HepG2 (cell line): ENCODE results near the gene RILPL1. TPM values are rescaled to one million over a fixed set of nuclear protein-coding genes. Genes with fewer than 3 reads are reported as not detected.

Experiments used
- ATAC-seq: fragments of 200-7000 bp; cut with Tn5 transposase; 3 replicates; pipeline ENCODE4 v1.9.1; 2020; ENCODE audit warnings: mild to moderate bottlenecking, moderate library complexity
- BruUV-seq: library from RNA; stranded (reverse); fragments of 400-500 nt; replicated peaks from 2 replicates; lab custom pipeline; 2021; lab: Mats Ljungman, UMichigan
- CTCF ChIA-PET: fragments of 300-600 bp; formaldehyde crosslinking; extraction: SDS; loops from one replicate; lab custom pipeline; 2021; ENCODE audit warnings: low total read pairs, inconsistent platforms, low intra/inter-chr PET ratio; lab: Yijun Ruan, JAX
- POLR2A ChIA-PET: fragments of 350-600 bp; sonication (Branson Sonifier 250); formaldehyde crosslinking; loops from one replicate; lab custom pipeline; 2020; ENCODE audit warnings: antibody characterized with exemption, inconsistent platforms; lab: Yijun Ruan, JAX
- DNase-seq: peaks from one replicate; pipeline ENCODE4 v3.0.0-alpha.2; 2015; ENCODE audit warnings: low spot score
- FAIRE-seq: peaks from 3 replicates; lab custom pipeline; 2011; peaks lifted over from hg19 to GRCh38; lab: Jason Lieb, UNC
- H2AFZ ChIP-seq: one replicate; pipeline ENCODE4 v1.6.1; 2011; ENCODE audit warnings: low read length, inconsistent platforms
- H3K27ac ChIP-seq: fragments of 300-600 bp; 3 replicates; pipeline ENCODE4 v1.8.0; 2011; ENCODE audit warnings: mixed run types, mild to moderate bottlenecking, mixed read lengths, low read length, inconsistent platforms; ENCODE audit not compliant: insufficient read depth; ENCODE audit errors: extremely low read length
- H3K27me3 ChIP-seq, 2 experiments: fragments of 200-600 bp in 1 of 2; 2 replicates in 1 of 2; 3 replicates in 1 of 2; pipeline versions ENCODE4 v1.6.0 to v1.8.0; 2011; ENCODE audit warnings: low read length in 2 of 2, mild to moderate bottlenecking in 2 of 2, moderate library complexity in 2 of 2, inconsistent platforms in 1 of 2; ENCODE audit not compliant: insufficient read depth in 2 of 2, control insufficient read depth in 1 of 2
- H3K36me3 ChIP-seq, 2 experiments: fragments of 200-600 bp in 1 of 2; replicated peaks in 1 of 2; 2 replicates in 1 of 2; 3 replicates in 1 of 2; pipeline versions ENCODE4 v1.5.1 to v1.8.0; 2011; ENCODE audit warnings: low read length in 2 of 2, inconsistent platforms in 1 of 2; ENCODE audit not compliant: insufficient read depth in 2 of 2, control insufficient read depth in 1 of 2
- H3K4me1 ChIP-seq: 2 replicates; pipeline ENCODE4 v1.5.1; 2012; ENCODE audit warnings: low read length, inconsistent platforms; ENCODE audit not compliant: insufficient read depth
- H3K4me2 ChIP-seq: 2 replicates; pipeline ENCODE4 v1.6.0; 2011; ENCODE audit warnings: low read depth, low read length, inconsistent platforms
- H3K4me3 ChIP-seq, 3 experiments: fragments of 200-600 bp in 1 of 3; sonication (generic), shearing (Covaris generic) in 1 of 3; replicated peaks in 1 of 3; 2 replicates each; pipeline ENCODE4 v1.5.1; 2011 to 2016; ENCODE audit warnings: low read length in 3 of 3, inconsistent platforms in 2 of 3, low read depth in 2 of 3, mild to moderate bottlenecking in 2 of 3, control low read depth in 1 of 3, mixed read lengths in 1 of 3; ENCODE audit not compliant: insufficient read depth in 1 of 3
- H3K79me2 ChIP-seq: one replicate; pipeline ENCODE4 v1.6.1; 2011; ENCODE audit warnings: low read length, inconsistent platforms; ENCODE audit not compliant: insufficient read depth
- H3K9ac ChIP-seq: 2 replicates; pipeline ENCODE4 v1.6.0; 2011; ENCODE audit warnings: mild to moderate bottlenecking, low read depth, low read length, inconsistent platforms; ENCODE audit not compliant: insufficient read depth
- H3K9me3 ChIP-seq: 2 replicates; pipeline ENCODE4 v1.5.1; 2012; ENCODE audit warnings: mild to moderate bottlenecking, low read length
- H4K20me1 ChIP-seq: 2 replicates; pipeline ENCODE4 v1.6.0; 2011; ENCODE audit warnings: inconsistent platforms, mild to moderate bottlenecking, low read length, moderate library complexity; ENCODE audit not compliant: insufficient read depth
- AHDC1 ChIP-seq: sonication (generic); formaldehyde crosslinking; IDR thresholded peaks from 2 replicates; pipeline ENCODE4 v1.5.1; 2020; ENCODE audit warnings: mild to moderate bottlenecking, missing genetic modification reagents, borderline replicate concordance
- CBX2 ChIP-seq, 2 experiments: fragments of 200-600 bp in 1 of 2; sonication (generic); formaldehyde crosslinking in 1 of 2; IDR thresholded peaks; 2 replicates each; pipeline versions ENCODE4 v1.7.0 to v1.8.1; 2018 to 2022; ENCODE audit warnings: low read depth in 2 of 2, low read length in 1 of 2, mild to moderate bottlenecking in 1 of 2, missing genetic modification reagents in 1 of 2
- ELF4 ChIP-seq: sonication (generic); formaldehyde crosslinking; IDR thresholded peaks from 2 replicates; pipeline ENCODE4 v1.5.0; 2020; ENCODE audit warnings: missing genetic modification reagents, mild to moderate bottlenecking, moderate library complexity, borderline replicate concordance
- FLYWCH1 ChIP-seq: sonication (generic); formaldehyde crosslinking; IDR thresholded peaks from 2 replicates; pipeline ENCODE4 v1.8.1; 2023; ENCODE audit warnings: mild to moderate bottlenecking, missing genetic modification reagents
- HOXA5 ChIP-seq: sonication (generic); formaldehyde crosslinking; IDR thresholded peaks from 2 replicates; pipeline ENCODE4 v1.4.0; 2020; ENCODE audit warnings: missing genetic modification reagents
- MIER2 ChIP-seq: IDR thresholded peaks from 2 replicates; pipeline ENCODE4 v1.6.1; 2016; ENCODE audit warnings: missing biosample characterization, missing genetic modification reagents
- SP140L ChIP-seq: sonication (generic); formaldehyde crosslinking; IDR thresholded peaks from 2 replicates; pipeline ENCODE4 v1.4.0; 2020; ENCODE audit warnings: missing genetic modification reagents, borderline replicate concordance
- TBX3 ChIP-seq: fragments of 450-650 bp; IDR thresholded peaks from 2 replicates; pipeline ENCODE4 v1.6.1; 2017; ENCODE audit warnings: antibody characterized with exemption, mild to moderate bottlenecking, inconsistent platforms, borderline replicate concordance
- ZC3H13 ChIP-seq: sonication (generic); formaldehyde crosslinking; IDR thresholded peaks from 2 replicates; pipeline ENCODE4 v1.8.1; 2023; ENCODE audit warnings: mild to moderate bottlenecking, missing genetic modification reagents, moderate library complexity
- ZEB1 ChIP-seq: IDR thresholded peaks from 2 replicates; pipeline ENCODE4 v1.6.1; 2012; ENCODE audit warnings: mild to moderate bottlenecking, low read depth, inconsistent platforms; ENCODE audit not compliant: insufficient replicate concordance
- ZNF224 ChIP-seq: sonication (generic); formaldehyde crosslinking; IDR thresholded peaks from 2 replicates; pipeline ENCODE4 v1.5.0; 2020; ENCODE audit warnings: mild to moderate bottlenecking, missing genetic modification reagents
- ZNF33B ChIP-seq: sonication (generic); formaldehyde crosslinking; IDR thresholded peaks from 2 replicates; pipeline ENCODE4 v1.5.1; 2020; ENCODE audit warnings: mild to moderate bottlenecking, missing genetic modification reagents
- ZNF350 ChIP-seq: sonication (generic); formaldehyde crosslinking; IDR thresholded peaks from 2 replicates; pipeline ENCODE4 v1.4.0; 2020; ENCODE audit warnings: mild to moderate bottlenecking, low read depth, missing genetic modification reagents, borderline replicate concordance
- ZNF530 ChIP-seq: sonication (generic); formaldehyde crosslinking; IDR thresholded peaks from 2 replicates; pipeline ENCODE4 v1.5.0; 2020; ENCODE audit warnings: low read depth, mild to moderate bottlenecking, missing genetic modification reagents
- ZNF605 ChIP-seq: sonication (generic); formaldehyde crosslinking; IDR thresholded peaks from 2 replicates; pipeline ENCODE4 v1.8.0; 2022; ENCODE audit warnings: mild to moderate bottlenecking, missing genetic modification reagents
- WGBS: methylation state at CpG from one replicate; pipeline ENCODE4 v1.1.6; 2017; ENCODE audit warnings: low lambda C conversion rate; 5-methylcytosine and 5-hydroxymethylcytosine counted together
- in situ Hi-C: cut with HindIII; loops from 2 replicates; pipeline ENCODE4 v1.10.0; 2017; ENCODE audit warnings: low pct_unique_long_range_greater_than_20kb; ENCODE audit not compliant: extremely low pct_ligation_motif_present
- intact Hi-C: fragments of 100-400 bp; cut with micrococcal nuclease; formaldehyde crosslinking; loops from one replicate; pipeline ENCODE4 v1.10.0; 2022; ENCODE audit not compliant: unreplicated experiment
- polyA plus RNA-seq, 8 experiments: library from polyadenylated mRNA; depleted of rRNA in 3 of 8; stranded (reverse) in 7 of 8; unstranded in 1 of 8; fragments of >200 nt; fragmentation: Illumina TruSeq in 4 of 8; extraction: Trizol in 4 of 8; gene quantifications; 2 replicates each; pipeline versions ENCODE4 v1.2.1 to v1.2.3, GENCODE V29; 2011 to 2016; ENCODE audit warnings: low read depth in 4 of 8, missing spikeins in 1 of 8, mixed read lengths in 1 of 8; ENCODE audit not compliant: insufficient read depth in 1 of 8
- total RNA-seq, 5 experiments: library from RNA; depleted of rRNA; stranded (reverse); fragments of >200 nt; fragmentation: Illumina TruSeq; extraction: Trizol; gene quantifications; 2 replicates each; pipeline ENCODE4 v1.2.3, GENCODE V29; 2016; ENCODE audit warnings: low read depth in 1 of 5

The RILPL1 gene
- total and polyA plus RNA-seq, 2 of the 13 experiments (the other 11 are each of a cell fraction or from before 2014, with no cell fraction given) = 5.8 to 28.4 TPM

DNA sequence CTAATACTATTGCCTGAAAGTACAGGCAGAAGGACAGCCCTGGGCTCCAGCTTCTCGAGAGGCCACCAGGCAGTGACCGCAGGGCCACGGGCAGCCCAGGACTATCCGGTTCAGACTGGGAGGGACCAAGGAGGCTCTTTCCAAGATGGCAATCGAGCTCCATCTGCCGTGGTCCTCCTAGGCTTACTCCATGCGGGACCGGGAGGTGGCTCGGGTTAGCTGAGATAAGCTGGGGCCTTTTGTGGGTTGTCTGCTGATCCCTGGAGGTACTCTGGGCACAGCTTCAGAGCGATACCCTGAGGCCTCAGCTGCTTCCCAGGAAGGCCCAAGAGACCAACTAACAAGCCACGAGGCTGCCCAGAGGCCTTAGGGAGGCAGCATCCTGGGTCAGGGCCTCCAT, 42.5 kb downstream of the RILPL1 start:
- CTCF ChIA-PET = no interaction called here
- Histone ChIP-seq H3K4me1 (peaks cover 11% of the 10 kb centered on the region), H3K27ac (no peak overlapping the region), H4K20me1 (no peaks in the 10 kb centered on the region), H3K9me3 (no peaks in the 10 kb centered on the region), H3K4me3 (no peak overlapping the region), H3K4me2 (no peak overlapping the region), H3K9ac (no peak overlapping the region), H3K79me2 (no peaks in the 10 kb centered on the region), H2AFZ (no peak overlapping the region), H3K36me3 (no peaks in the 10 kb centered on the region), H3K27me3 (no peaks in the 10 kb centered on the region)
- intact Hi-C loops = no loop called here
- no peak for TF ChIP-seq SP140L (CRISPR knock-in tag)
- BruUV-seq = no TSS peak
- in situ Hi-C loops = no loop called here
- no peak for ATAC-seq
- no peak for DNase-seq
- WGBS = 100% methylated on average over 4 of the region's 11 CpGs
- POLR2A ChIA-PET = no interaction called here
- no peak for FAIRE-seq

DNA sequence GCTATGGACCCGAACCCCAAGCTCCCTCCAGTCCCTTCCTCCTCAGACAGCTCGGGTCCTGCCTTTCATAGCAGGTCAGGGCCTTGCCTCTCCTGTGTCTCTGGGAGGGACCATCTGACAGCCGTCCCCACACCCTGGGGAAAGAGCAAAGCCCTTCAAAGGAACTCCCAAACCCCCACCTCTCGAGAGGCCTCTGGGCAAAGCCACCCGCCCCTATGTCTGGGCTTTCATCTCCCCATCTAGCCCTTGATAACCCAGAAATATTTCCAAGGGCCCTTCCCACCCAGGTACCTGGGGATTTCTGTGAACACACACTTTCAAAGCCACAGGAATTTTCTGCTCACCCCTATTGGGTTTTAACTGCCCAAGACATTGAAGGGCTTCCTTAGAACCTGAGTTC, 43.4 kb downstream of the RILPL1 start:
- DNase-seq = no peak
- Histone ChIP-seq H3K4me1 (peaks cover 11% of the 10 kb centered on the region), H3K9me3 (no peaks in the 10 kb centered on the region), H4K20me1 (no peaks in the 10 kb centered on the region), H2AFZ (no peak overlapping the region), H3K4me2 (no peak overlapping the region), H3K27me3 (no peaks in the 10 kb centered on the region), H3K36me3 (no peaks in the 10 kb centered on the region), H3K27ac (no peak overlapping the region), H3K4me3 (no peak overlapping the region), H3K79me2 (no peaks in the 10 kb centered on the region), H3K9ac (no peak overlapping the region)
- 89% methylated on average over 5 of the region's 5 CpGs for WGBS
- FAIRE-seq = no peak
- intact Hi-C loops (no loop called here), in situ Hi-C loops (no loop called here)
- CTCF ChIA-PET = no interaction called here
- no peak for ATAC-seq
- POLR2A ChIA-PET = no interaction called here
- no TSS peak for BruUV-seq
- TF ChIP-seq MIER2 (CRISPR knock-in tag) (no peak), ZNF350 (CRISPR knock-in tag) (no peak), ZNF33B (CRISPR knock-in tag) (no peak), ZEB1 (no peak), AHDC1 (CRISPR knock-in tag) (no peak), ELF4 (no peak), ZC3H13 (CRISPR knock-in tag) (no peak), ZNF530 (CRISPR knock-in tag) (no peak), HOXA5 (CRISPR knock-in tag) (no peak), FLYWCH1 (CRISPR knock-in tag) (no peak), ZNF605 (CRISPR knock-in tag) (no peak), TBX3 (no peak), ZNF224 (CRISPR knock-in tag) (no peak), CBX2 (IDR thresholded peaks at IDR 0.05; ENCODE audit: low read depth, low read length) (no peak), CBX2 (CRISPR knock-in tag; IDR thresholded peaks at IDR 0.05; ENCODE audit: low read depth) (no peak)
